HG02588 (cell line): Measurements from ENCODE around the gene IGFBP2.

ENCODE experiments used
- ATAC-seq: cut with Tn5 transposase; IDR thresholded peaks from one replicate; pipeline ENCODE4 v1.9.1; 2021; ENCODE audit warnings: mild to moderate bottlenecking, moderate library complexity; ENCODE audit not compliant: unreplicated experiment

IGFBP2 gene

DNA sequence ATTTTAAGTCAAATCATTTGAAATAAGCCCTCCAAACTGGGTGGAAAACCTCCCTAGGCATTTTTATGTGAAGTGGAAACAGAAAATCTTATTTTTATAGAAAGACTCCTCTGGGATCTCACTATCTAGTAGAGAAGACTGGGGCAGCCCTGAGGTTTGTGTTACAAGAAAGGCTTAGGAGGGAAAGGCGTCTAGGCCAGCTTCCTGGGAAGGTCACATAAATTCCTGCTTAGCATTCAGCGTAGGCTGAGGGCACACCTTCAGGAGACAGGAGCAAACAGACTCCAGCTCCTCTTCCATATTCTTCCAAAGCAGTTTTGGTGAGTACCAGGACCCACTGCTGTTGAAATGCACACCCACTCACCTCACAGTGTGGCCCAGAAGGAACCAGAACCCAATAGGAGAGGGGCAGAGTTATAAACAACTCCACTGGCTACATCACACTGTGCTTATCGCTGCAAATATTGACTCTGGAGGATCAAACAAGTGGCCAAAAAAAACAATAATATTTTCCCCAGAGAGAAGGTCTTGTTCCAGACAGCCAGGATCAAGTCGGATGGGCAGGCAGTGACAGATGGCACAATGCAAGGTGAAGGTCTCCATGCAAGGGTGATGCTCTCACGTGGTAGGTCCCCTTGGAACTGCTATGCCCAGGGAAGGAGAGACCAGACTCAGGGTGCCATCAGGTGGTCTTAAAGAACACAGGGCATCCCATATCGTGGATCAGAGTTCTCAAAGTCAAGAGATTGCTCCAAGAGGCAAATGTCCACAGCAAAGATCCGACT is 17.7 kb upstream of the IGFBP2 start:
- no peak for ATAC-seq

GRCh38 chr2:216616083-216616678 is 17.0 kb upstream of the IGFBP2 start:
- no peak for ATAC-seq

- no peak for ATAC-seq
These were observed 15.9 kb upstream of the IGFBP2 start for GRCh38 chr2:216617159-216617815.

DNA sequence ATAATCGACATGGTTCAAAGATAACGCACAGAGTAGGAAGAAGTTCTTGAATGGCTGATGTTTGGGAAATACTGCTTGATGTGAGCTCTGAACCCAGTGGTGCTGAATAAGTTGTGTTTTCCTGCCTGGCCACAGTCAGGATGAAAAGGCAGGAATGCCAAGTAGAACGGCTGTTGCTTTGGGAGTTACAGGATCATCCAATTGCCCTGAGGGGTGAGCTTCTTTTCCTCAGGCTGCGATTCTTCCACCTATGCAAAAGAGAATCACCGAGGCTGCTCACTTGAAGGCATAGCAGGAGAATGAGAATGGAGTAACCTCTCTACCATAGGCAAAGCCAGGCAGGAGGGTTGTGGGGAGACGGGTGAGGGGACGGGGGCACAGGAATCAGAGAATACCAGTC is 14.4 kb upstream of the IGFBP2 start:
- ATAC-seq = no peak

GRCh38 chr2:216619411-216620393 is 13.5 kb upstream of the IGFBP2 start:
- no peak for ATAC-seq

DNA sequence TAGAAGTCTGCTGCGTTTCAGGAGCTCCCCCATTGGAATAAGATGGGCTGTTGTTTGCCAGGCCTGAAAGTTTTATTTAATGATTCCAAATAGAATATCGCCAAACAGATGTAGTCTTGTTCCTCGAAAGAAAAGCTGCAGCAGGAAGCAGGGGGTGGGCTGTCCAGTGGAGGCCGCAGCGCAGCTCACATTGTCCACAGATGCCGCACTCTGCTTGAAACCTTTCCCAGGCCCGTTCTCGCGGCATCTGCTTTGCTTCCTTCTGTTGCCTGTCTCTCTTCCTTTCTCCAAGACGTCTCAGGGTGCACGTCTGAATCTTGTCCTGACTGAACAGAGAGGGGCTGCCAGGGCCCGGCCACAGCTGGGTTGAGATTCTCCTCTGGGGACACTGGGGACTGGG is 12.4 kb upstream of the IGFBP2 start:
- ATAC-seq = no peak

GRCh38 chr2:216621292-216621691 is 11.9 kb upstream of the IGFBP2 start:
- ATAC-seq = no peak

DNA sequence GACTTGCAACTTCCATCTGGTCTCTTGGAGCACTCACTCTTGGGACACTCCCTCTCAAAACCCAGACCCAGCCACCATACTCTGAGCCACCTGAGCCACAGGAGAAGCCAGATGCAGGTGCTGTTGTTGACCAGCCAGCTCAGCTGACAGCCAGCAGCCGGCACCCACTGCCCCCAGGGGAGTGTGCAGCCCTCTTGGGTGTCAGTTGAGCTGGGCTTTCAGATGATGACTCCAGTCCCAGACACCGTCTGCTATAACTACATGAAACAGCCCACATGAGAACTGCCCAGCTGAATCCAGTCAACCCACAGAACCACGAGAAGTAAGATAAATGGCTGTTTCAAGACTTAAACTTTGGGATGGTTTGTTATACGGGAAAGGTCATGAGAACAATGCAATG is 10.7 kb upstream of the IGFBP2 start:
- ATAC-seq = no peak

DNA sequence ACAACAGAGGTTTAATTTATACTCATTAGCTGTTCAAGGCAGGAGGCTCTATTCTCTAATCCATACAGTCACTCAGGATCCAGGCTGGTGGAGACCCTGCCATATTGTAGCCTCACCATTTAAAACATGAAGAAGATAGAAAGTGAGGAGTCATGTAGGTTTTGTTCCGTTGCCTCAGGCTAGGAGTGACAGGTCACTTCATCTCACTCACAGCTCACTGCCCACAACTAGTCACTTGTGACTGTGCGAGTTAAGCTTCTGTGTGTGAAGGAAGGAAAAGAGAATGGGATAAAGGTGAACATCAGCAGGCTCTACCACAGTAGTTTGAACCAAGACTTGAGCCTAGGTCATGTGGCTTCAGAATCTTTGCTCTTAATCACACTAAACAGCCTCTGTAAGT is 9.0 kb upstream of the IGFBP2 start:
- no peak for ATAC-seq

DNA sequence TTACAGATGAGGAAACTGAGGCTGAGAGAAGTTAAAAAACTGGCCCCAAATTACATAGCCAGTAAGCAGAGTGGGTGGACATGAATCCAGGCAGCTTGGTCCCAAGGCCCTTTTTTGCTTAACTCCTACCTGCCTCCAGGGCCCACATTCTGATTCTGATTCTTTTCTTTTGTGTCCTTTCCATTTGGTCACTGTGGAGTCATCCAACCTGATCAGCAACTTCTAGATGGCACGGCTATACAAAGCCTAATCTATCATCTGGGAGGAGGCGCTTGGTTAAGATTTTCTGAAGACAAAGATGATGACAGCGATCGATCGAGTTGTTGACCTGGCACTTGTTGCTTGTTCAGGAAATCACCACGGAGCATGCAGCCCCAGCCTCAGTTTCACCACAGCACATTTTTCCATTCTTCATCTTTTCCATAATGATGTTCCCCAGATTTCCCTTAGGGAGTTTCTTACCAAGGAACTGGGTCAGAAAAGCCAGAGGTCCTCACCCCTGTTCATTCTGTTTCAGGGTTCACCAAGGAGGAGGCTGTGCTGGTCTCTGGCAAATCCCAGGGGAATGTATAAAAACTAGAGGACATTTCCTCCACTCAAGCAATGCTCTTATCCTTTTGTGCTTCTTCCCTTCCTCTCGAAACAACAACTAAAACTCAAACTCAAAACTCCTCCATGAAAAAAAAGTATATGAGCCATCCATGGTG is 6.9 kb upstream of the IGFBP2 start:
- ATAC-seq = no peak

DNA sequence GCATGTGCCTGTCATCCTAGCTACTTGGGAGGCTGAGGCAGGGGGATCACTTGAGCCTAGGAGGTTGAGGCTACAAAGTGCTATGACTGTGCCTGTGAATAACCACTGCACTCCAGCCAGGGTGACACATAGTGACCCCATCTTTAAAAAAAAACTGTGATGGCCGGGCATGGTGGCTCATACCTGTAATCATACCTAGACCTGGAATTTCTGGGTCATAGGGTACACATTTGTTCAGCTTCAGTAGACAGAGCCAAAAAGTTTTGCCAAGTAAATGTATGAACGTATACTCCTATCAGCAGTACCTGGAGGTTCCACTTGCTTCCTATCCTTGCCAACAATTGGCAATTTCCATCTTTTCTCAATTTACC is 6.4 kb upstream of the IGFBP2 start:
- ATAC-seq = no peak

GRCh38 chr2:216629784-216630183 is 3.4 kb upstream of the IGFBP2 start:
- ATAC-seq = no peak

GRCh38 chr2:216632346-216632951 is 771 bp upstream of the IGFBP2 start:
- ATAC-seq = no peak

DNA sequence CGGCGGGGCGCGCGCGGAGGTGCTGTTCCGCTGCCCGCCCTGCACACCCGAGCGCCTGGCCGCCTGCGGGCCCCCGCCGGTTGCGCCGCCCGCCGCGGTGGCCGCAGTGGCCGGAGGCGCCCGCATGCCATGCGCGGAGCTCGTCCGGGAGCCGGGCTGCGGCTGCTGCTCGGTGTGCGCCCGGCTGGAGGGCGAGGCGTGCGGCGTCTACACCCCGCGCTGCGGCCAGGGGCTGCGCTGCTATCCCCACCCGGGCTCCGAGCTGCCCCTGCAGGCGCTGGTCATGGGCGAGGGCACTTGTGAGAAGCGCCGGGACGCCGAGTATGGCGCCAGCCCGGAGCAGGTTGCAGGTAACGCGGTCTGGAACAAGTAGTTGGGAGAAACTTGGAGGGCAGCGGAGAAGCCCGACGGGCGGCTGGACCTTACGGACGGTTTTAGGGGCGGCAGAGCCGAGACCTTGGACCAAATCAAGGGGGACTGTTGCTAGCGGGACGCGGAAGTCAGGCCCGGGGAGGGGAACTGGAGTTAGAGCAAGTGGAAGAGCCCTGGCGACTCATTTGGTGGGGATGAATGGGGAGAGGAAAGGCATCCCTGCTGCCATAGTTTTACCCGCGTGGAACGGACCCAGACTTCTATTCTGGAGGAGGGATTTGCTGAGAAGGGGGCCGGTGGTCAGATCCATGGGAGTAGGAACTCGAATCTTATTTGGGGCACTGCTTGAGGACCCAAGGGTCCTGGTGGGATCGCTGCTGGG is 573 bp downstream of the IGFBP2 start:
- ATAC-seq = no peak

GRCh38 chr2:216634370-216635148 is 1.3 kb downstream of the IGFBP2 start:
- no peak for ATAC-seq

GRCh38 chr2:216635171-216635570 is 2.0 kb downstream of the IGFBP2 start:
- no peak for ATAC-seq

DNA sequence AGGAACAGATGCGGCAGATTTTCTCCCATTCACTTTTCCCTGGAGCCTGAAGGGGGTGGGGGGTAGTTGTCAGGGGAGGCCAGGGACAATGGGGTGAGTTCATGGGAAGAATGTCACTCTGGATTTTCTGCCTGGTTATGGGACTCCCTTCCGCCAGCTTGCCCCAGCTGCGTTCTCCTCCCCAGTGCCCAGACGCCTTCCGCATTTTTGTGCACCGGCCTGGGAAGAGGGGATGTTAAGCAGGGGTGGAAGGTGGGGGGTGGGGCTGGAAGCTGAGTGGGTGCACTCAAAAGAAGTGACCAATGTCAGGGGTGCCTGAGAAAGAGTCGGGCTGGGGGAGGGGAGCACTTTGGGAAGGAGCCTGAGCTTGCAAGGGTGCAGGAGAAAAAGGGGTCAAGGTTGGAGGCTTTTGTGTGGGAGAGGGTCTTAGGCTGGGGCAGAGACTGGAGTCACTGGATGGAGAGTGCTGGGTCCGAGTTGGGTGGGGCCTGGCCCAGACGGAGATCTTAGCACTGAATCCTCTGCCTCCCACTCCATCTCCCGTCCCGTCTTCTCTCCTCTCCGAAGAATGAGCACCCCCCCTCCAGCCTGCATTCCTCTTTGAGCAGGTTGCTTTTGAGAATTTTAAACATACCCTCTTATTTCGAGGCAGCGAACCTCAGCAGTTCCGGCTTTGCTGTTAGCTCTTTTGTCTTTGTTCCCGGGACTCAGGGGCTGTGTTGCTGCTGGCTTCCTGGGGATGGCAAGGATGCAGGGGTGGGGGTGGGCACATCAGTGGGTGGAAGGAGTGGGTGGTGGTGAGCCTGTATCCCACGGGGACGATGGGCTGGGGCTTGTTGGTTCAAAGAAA is 2.7 kb downstream of the IGFBP2 start:
- no peak for ATAC-seq
